Activated naive CD8-positive, alpha-beta T cell (primary cell): ENCODE data around the gene LYST.
"Not testable (repeated sequence)": the region's sequence is repeated elsewhere in the genome, so short reads cannot be mapped to it uniquely, and the experiment has no call there.

Experiments
- H3K27ac Mint-ChIP-seq: one replicate; pipeline ENCODE4 v1.8.0; 2021; ENCODE audit warnings: mixed read lengths
- H3K27me3 Mint-ChIP-seq: one replicate; pipeline ENCODE4 v1.8.0; 2021; ENCODE audit warnings: mixed read lengths
- H3K36me3 Mint-ChIP-seq: one replicate; pipeline ENCODE4 v1.8.0; 2021; ENCODE audit warnings: mixed read lengths
- H3K4me1 Mint-ChIP-seq: one replicate; pipeline ENCODE4 v1.8.0; 2021; ENCODE audit warnings: low read depth, mixed read lengths
- H3K4me3 Mint-ChIP-seq: one replicate; pipeline ENCODE4 v1.8.0; 2021; ENCODE audit warnings: mild to moderate bottlenecking, mixed read lengths
- H3K9me3 Mint-ChIP-seq: one replicate; pipeline ENCODE4 v1.8.0; 2021; ENCODE audit warnings: low read depth, mixed read lengths

The LYST gene

DNA sequence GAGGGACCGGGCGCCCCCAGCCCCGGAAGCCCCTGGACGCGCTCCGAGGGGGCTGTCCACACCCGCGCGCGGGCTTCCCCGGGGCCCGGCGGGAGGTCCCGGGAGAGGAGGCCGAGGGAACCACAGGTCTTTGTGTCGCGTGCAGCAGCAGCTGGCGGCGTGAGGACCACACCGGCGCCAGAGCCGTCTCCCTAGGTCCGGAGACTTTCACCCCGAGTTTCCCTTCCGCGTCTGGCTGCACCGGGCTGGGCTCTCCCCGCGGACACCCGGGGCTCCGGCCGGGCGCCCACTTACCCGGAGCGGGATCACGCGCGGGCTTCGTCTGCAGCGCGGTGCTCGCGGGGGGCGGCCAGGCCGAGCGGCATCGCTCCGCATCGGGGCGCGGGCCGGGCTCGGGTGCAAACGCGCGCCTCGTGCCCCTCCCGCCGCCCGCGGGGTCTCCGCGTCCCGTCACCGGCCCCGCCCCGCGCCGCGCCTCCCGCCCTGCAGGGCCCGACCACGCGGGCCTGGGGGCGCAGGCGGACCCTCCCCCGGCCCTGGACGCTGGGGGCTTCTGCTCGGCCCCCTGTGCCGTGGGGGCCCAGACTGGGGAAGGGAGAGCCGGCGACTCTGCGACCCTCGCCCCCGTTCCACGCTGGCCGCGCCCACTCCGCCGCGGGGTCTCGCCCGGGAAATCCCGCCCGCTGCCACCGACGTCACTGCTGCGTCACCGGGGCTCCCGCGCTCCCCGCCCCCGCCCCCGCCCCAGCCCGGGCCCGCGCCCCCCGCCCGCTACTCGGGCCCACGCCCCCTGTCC lies 217.1 kb downstream of the LYST start, which contains the start of gene GNG4:
Gene GNG4, minus strand, starts transcription at position 417 of the 796 bp plus-strand sequence. CDS start 65,946 bp downstream, outside the sequence.
- Mint-ChIP-seq H3K4me1 (peaks cover 14% of the 10 kb centered on the region), H3K27ac (peak within 1 kb of the TSS; percentile 28), H3K36me3 (peaks cover 11% of the 10 kb centered on the region), H3K27me3 (peaks cover 39% of the 10 kb centered on the region), H3K9me3 (peaks cover 4% of the 10 kb centered on the region), H3K4me3 (peak within 1 kb of the TSS; percentile 89)

DNA sequence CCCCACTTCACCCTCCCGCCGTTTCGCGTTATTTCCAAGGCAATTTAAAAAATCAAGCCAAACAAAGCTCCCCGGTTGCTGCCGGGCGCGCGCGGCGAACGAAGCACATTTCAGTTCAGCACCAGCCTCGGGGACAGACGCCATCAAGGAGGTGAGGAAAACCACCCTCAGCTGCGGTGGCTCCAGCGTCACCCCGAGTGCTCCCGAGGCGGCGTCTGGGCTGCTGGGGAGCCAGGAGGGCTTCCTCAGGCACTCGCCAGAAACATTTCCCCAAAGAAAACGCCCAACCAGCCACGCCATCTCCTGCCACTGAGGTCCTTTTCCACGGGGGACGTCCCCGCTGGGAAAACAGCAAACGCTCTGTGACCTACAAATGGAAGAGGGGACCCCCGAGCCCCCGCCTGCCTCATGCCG lies 217.7 kb downstream of the LYST start:
- H3K9me3 Mint-ChIP-seq: peaks cover 4% of the 10 kb centered on the region
- H3K4me3 Mint-ChIP-seq: peak overlapping the region; percentile 89
- peak overlapping the region; percentile 28 for H3K27ac Mint-ChIP-seq
- peaks cover 16% of the 10 kb centered on the region for H3K4me1 Mint-ChIP-seq
- peaks cover 10% of the 10 kb centered on the region for H3K36me3 Mint-ChIP-seq
- peaks cover 42% of the 10 kb centered on the region for H3K27me3 Mint-ChIP-seq

DNA sequence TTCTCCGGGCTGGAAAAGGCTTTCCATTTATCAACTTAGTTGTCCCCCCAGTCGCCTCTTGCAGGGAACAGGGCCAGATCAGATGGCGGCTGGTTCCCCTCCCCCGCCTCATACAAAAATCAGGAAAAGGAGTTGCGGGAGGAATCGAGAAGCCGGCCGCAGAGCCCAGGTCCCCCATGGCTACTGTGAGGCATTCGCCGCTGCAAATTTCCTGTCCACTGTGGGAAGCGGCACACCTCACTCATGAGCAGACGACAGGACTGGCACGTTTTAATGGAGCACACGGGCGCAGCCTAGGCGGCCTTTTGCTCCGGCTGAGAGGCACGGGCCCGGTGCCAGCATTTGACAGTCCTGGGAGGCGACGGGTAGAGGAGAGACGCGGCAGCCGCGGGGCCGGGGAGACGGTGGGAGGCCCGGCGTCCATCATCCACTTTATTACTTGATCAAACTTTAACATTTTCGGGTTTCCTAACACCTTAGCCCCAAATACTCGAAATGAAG lies 218.2 kb downstream of the LYST start:
- Mint-ChIP-seq H3K36me3 (peaks cover 7% of the 10 kb centered on the region), H3K4me1 (peaks cover 17% of the 10 kb centered on the region), H3K4me3 (peak overlapping the region; percentile 89), H3K27me3 (peaks cover 40% of the 10 kb centered on the region), H3K27ac (no peak overlapping the region), H3K9me3 (peaks cover 4% of the 10 kb centered on the region)

DNA sequence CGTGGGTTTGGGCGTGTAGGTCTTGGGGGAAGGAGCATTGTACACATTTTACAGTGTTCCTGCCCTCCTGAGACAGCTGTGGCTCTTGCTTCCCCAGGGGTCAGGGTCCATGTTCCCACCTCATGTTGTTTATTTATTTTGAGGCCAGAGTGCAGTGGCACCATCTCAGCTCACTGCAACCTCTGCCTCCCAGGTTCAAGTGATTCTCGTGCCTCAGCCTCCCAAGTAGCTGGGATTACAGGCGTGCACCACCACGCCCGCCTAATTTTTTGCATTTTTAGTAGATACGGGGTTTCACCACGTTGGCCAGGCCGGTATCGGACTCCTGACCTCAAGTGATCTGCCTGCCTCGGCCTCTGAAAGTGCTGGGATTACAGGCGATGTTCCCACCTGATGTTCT lies 219.2 kb downstream of the LYST start:
- H3K4me3 Mint-ChIP-seq, H3K36me3 Mint-ChIP-seq, H3K9me3 Mint-ChIP-seq, H3K27ac Mint-ChIP-seq: not testable (repeated sequence)
- Mint-ChIP-seq H3K27me3 (peaks cover 34% of the 10 kb centered on the region), H3K4me1 (peaks cover 26% of the 10 kb centered on the region)

GRCh38 chr1:235646463-235646862 lies 220.2 kb downstream of the LYST start:
- H3K9me3 Mint-ChIP-seq: no peaks in the 10 kb centered on the region
- H3K27me3 Mint-ChIP-seq: peaks cover 32% of the 10 kb centered on the region
- H3K27ac Mint-ChIP-seq: no peak overlapping the region
- H3K4me1 Mint-ChIP-seq: peaks cover 35% of the 10 kb centered on the region
- no peak overlapping the region for H3K4me3 Mint-ChIP-seq
- H3K36me3 Mint-ChIP-seq: peaks cover 7% of the 10 kb centered on the region

- Mint-ChIP-seq H3K27ac (no peak overlapping the region), H3K27me3 (peaks cover 25% of the 10 kb centered on the region)
These were observed 221.9 kb downstream of the LYST start for GRCh38 chr1:235644693-235645305.

DNA sequence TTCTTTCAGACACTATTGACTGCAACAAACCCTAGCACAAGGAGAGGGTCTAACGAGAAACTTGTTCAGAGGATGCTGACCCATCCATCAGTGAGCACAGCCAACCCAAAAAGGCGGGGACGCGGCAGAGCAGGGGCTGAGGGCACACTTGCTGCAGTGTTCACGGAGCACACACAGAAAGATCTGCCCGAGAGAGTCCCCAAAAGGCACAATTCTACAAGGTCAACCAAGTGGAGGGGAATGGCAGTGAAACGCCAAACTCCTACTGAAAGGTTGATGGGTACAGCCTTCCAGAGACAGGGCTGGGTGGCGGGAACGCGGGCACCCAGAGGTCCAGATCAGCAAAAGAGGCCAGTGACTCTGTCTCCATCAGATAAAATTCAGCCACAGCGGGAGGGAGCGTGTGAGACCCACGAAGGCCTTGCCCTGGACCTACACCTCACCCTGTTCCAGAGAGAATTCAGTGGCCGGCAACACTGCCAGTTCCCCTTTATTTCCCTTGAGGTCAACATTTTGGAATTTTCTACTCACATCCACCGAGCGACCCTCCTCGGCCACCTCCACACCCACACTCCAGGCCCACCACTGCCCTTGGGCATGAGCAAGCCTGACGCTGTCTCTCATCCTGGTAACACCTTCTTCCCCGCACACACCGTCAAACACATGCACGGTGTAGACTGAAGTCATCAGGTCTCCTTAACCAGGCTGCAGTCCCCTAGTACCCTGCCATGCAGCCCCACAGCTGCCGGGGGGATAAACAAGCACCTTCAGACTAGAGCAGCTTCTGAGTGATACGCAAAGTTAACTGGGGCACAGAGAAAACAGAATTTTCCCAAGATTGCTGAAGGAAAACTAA lies 222.6 kb downstream of the LYST start:
- H3K36me3 Mint-ChIP-seq: peaks cover 5% of the 10 kb centered on the region
- no peaks in the 10 kb centered on the region for H3K9me3 Mint-ChIP-seq
- peaks cover 29% of the 10 kb centered on the region for H3K4me1 Mint-ChIP-seq
- no peak overlapping the region for H3K27ac Mint-ChIP-seq
- no peak overlapping the region for H3K4me3 Mint-ChIP-seq
- peaks cover 25% of the 10 kb centered on the region for H3K27me3 Mint-ChIP-seq

More at GRCh38 chr1:235644693-235645305, 221.9 kb downstream of the LYST start:
- Mint-ChIP-seq H3K4me1 (peaks cover 29% of the 10 kb centered on the region), H3K36me3 (peaks cover 5% of the 10 kb centered on the region), H3K9me3 (no peaks in the 10 kb centered on the region), H3K4me3 (no peak overlapping the region)

DNA sequence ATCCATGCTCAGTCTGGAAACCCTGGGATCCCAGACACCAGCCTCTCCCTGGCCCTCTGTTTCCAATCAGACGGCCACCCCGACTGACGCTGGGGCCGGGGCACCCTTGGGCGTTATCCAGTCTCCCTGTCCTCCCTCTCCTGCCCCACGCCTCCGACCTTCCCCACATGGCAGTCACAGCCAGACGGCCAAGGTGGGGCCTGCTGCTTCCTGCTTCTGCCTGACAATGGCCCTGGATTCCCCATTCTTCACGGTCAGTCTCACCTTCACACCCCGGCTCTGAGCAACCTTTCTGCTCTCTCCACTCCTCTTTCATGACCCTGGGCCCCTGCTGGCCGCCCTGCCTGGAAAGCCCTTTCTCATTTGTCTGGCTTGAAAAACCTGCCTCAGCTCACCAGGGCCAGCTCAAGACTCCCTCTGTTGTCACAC lies 223.7 kb downstream of the LYST start:
- Mint-ChIP-seq H3K4me1 (peaks cover 22% of the 10 kb centered on the region), H3K27me3 (peaks cover 21% of the 10 kb centered on the region), H3K9me3 (no peaks in the 10 kb centered on the region), H3K36me3 (peaks cover 2% of the 10 kb centered on the region), H3K27ac (no peak overlapping the region), H3K4me3 (peak overlapping the region; percentile 55)

DNA sequence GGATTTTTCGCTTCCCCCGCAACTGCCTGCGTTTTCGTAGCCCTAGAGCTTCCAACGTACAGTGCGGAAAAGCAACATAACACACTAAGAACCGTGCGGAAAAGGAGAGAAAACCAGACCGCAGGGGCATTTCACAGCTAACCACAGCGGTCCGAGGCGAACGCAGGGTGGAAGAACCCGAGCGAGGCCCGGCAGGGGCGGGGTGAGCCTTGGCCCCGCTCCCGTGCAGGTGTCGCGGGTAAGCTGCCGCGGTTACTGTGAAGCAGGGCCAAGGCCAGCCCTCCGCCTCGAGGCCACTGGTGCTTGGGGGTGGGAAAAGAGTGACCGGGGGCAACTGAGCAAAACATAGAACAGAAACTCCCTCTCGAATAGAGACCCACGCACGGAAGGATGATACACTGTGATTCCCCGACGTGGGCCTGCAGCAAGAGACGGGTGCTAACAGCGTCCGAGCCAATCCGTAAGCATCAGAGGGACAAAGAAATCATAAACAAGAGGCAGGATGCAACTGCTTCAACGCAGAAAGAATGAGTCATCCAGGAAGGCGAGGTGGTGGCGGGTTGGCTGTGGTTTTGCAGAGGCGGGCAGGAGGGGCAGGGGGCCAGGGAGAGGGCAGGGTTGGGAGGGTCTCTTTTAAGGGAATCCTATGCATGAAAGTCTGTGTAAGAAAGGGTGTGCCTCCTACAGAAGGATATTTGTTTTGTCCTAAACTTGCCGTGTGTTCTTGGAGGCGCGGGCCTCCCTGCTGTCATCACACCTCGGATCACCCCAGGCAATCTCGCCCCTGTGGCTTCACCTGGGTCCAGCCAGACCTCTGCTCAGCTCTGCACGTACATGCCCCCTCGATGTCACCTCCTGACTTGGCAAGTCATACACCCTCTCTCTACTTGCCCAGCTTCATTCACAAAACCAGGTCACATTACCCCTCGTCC lies 224.4 kb downstream of the LYST start:
- Mint-ChIP-seq H3K9me3 (no peaks in the 10 kb centered on the region), H3K4me3 (peak overlapping the region; percentile 81), H3K27ac (peak overlapping the region; percentile 75), H3K36me3 (peaks cover 2% of the 10 kb centered on the region), H3K27me3 (peaks cover 21% of the 10 kb centered on the region), H3K4me1 (peaks cover 22% of the 10 kb centered on the region)

- peaks cover 22% of the 10 kb centered on the region for H3K4me1 Mint-ChIP-seq
- peaks cover 2% of the 10 kb centered on the region for H3K36me3 Mint-ChIP-seq
- no peaks in the 10 kb centered on the region for H3K9me3 Mint-ChIP-seq
- no peak overlapping the region for H3K27ac Mint-ChIP-seq
- H3K4me3 Mint-ChIP-seq: no peak overlapping the region
- peaks cover 8% of the 10 kb centered on the region for H3K27me3 Mint-ChIP-seq
These were observed 226.1 kb downstream of the LYST start for GRCh38 chr1:235640580-235640979.

GRCh38 chr1:235639226-235640205 lies 227.2 kb downstream of the LYST start:
- peaks cover 22% of the 10 kb centered on the region for H3K4me1 Mint-ChIP-seq
- peaks cover 5% of the 10 kb centered on the region for H3K27me3 Mint-ChIP-seq
- H3K27ac Mint-ChIP-seq: no peak overlapping the region
- no peak overlapping the region for H3K4me3 Mint-ChIP-seq
- no peaks in the 10 kb centered on the region for H3K36me3 Mint-ChIP-seq
- H3K9me3 Mint-ChIP-seq: no peaks in the 10 kb centered on the region

GRCh38 chr1:235638612-235639011 lies 228.1 kb downstream of the LYST start:
- not testable (repeated sequence) for H3K36me3 Mint-ChIP-seq, H3K27ac Mint-ChIP-seq

More at GRCh38 chr1:235638612-235639011, 228.1 kb downstream of the LYST start:
- not testable (repeated sequence) for H3K9me3 Mint-ChIP-seq, H3K4me3 Mint-ChIP-seq, H3K27me3 Mint-ChIP-seq
- H3K4me1 Mint-ChIP-seq: peaks cover 19% of the 10 kb centered on the region
